ENCODE data around the gene ST6GALNAC4.
A peak's percentile ranks its signal among the peaks of the same experiment; 100 is the strongest.

ST6GALNAC4 gene

GRCh38 chr9:127946728-127947127 is 29.9 kb upstream of the ST6GALNAC4 start:
- DNase-seq (ENCODE audit: low read depth): no peak

- no peak for DNase-seq (ENCODE audit: low read depth)
Measured at GRCh38 chr9:127945942-127946341, 29.1 kb upstream of the ST6GALNAC4 start.

GRCh38 chr9:127945338-127945737 is 28.5 kb upstream of the ST6GALNAC4 start:
- DNase-seq (ENCODE audit: low read depth): no peak

- DNase-seq (ENCODE audit: low read depth): no peak
Measured at GRCh38 chr9:127944586-127945218, 27.9 kb upstream of the ST6GALNAC4 start.

GRCh38 chr9:127943731-127944144 is 26.9 kb upstream of the ST6GALNAC4 start:
- peak; percentile 87 for DNase-seq (ENCODE audit: low read depth)

GRCh38 chr9:127943011-127943662 is 26.3 kb upstream of the ST6GALNAC4 start:
- no peak for DNase-seq (ENCODE audit: low read depth)

- DNase-seq (ENCODE audit: low read depth): peak; percentile 73
Measured at GRCh38 chr9:127942216-127943010, 25.6 kb upstream of the ST6GALNAC4 start.

- DNase-seq (ENCODE audit: low read depth): no peak
Measured at GRCh38 chr9:127941961-127942215, 25.0 kb upstream of the ST6GALNAC4 start.

- DNase-seq (ENCODE audit: low read depth): no peak
Measured at GRCh38 chr9:127941062-127941960, 24.5 kb upstream of the ST6GALNAC4 start.

GRCh38 chr9:127940593-127940992 is 23.8 kb upstream of the ST6GALNAC4 start:
- no peak for DNase-seq (ENCODE audit: low read depth)

- DNase-seq (ENCODE audit: low read depth): no peak
Measured at GRCh38 chr9:127938298-127938690, 21.5 kb upstream of the ST6GALNAC4 start.

- DNase-seq (ENCODE audit: low read depth): peak; percentile 92
Measured at GRCh38 chr9:127937388-127938297, 20.8 kb upstream of the ST6GALNAC4 start, which contains the start of gene DPM2. Gene DPM2, minus strand, starts transcription at chr9:127937854. Its CDS starts 34 bp downstream, at chr9:127937820.

- peak; percentile 45 for DNase-seq (ENCODE audit: low read depth)
Measured at GRCh38 chr9:127937056-127937387, 20.2 kb upstream of the ST6GALNAC4 start.

GRCh38 chr9:127936347-127936852 is 19.6 kb upstream of the ST6GALNAC4 start:
- no peak for DNase-seq (ENCODE audit: low read depth)

GRCh38 chr9:127935765-127936221 is 19.0 kb upstream of the ST6GALNAC4 start:
- DNase-seq (ENCODE audit: low read depth): peak; percentile 31

GRCh38 chr9:127934986-127935385 is 18.1 kb upstream of the ST6GALNAC4 start:
- DNase-seq (ENCODE audit: low read depth): no peak

- no peak for DNase-seq (ENCODE audit: low read depth)
Measured at GRCh38 chr9:127934248-127934647, 17.4 kb upstream of the ST6GALNAC4 start.

- peak; percentile 78 for DNase-seq (ENCODE audit: low read depth)
Measured at GRCh38 chr9:127931092-127931881, 14.4 kb upstream of the ST6GALNAC4 start.

GRCh38 chr9:127930231-127931091 is 13.6 kb upstream of the ST6GALNAC4 start, which contains the start of gene PIP5KL1:
Gene PIP5KL1, minus strand, starts transcription at chr9:127930777. Its CDS starts 25 bp downstream, at chr9:127930752.
- DNase-seq (ENCODE audit: low read depth): peak; percentile 92

All from ELR (cell line).